HepG2 (cell line): ENCODE results near the gene TIMM13. TPM values are rescaled to one million over a fixed set of nuclear protein-coding genes. Genes with fewer than 3 reads are reported as not detected.

Experiments used
- FOXC1 ChIP-seq: sonication (generic); formaldehyde crosslinking; IDR thresholded peaks from 2 replicates; pipeline ENCODE4 v1.8.0; 2022; ENCODE audit warnings: mild to moderate bottlenecking, missing genetic modification reagents, borderline replicate concordance
- HCFC1 ChIP-seq: fragments of 150-350 bp; IDR thresholded peaks from 2 replicates; pipeline ENCODE4 v1.6.1; 2014; ENCODE audit warnings: low read depth, low read length
- ISL2 ChIP-seq: sonication (generic); formaldehyde crosslinking; IDR thresholded peaks from 2 replicates; pipeline ENCODE4 v1.5.0; 2020; ENCODE audit warnings: missing genetic modification reagents
- MED13 ChIP-seq: sonication (generic); formaldehyde crosslinking; IDR thresholded peaks from 2 replicates; pipeline ENCODE4 v1.5.0; 2020; ENCODE audit warnings: missing genetic modification reagents
- NONO ChIP-seq, 2 experiments: fragments of 450-650 bp in 1 of 2; sonication (generic) in 1 of 2; formaldehyde crosslinking in 1 of 2; IDR thresholded peaks in 1 of 2; conservative IDR thresholded peaks in 1 of 2; 2 replicates each; pipeline versions ENCODE4 v1.6.1 to v1.8.0; 2017 to 2022; ENCODE audit warnings: mild to moderate bottlenecking in 1 of 2, missing genetic modification reagents in 1 of 2, moderate library complexity in 1 of 2
- ZNF468 ChIP-seq: sonication (generic); formaldehyde crosslinking; IDR thresholded peaks from 2 replicates; pipeline ENCODE4 v1.8.0; 2022; ENCODE audit warnings: mild to moderate bottlenecking, moderate library complexity, missing genetic modification reagents
- ZNF644 ChIP-seq: IDR thresholded peaks from 2 replicates; pipeline ENCODE4 v1.6.1; 2016; ENCODE audit warnings: low read depth
- ZNF672 ChIP-seq: sonication (generic); formaldehyde crosslinking; IDR thresholded peaks from 2 replicates; pipeline ENCODE4 v1.8.1; 2022; ENCODE audit warnings: missing genetic modification reagents
- polyA plus RNA-seq, 8 experiments: library from polyadenylated mRNA; depleted of rRNA in 3 of 8; stranded (reverse) in 7 of 8; unstranded in 1 of 8; fragments of >200 nt; fragmentation: Illumina TruSeq in 4 of 8; extraction: Trizol in 4 of 8; gene quantifications; 2 replicates each; pipeline versions ENCODE4 v1.2.1 to v1.2.3, GENCODE V29; 2011 to 2016; ENCODE audit warnings: low read depth in 4 of 8, missing spikeins in 1 of 8, mixed read lengths in 1 of 8; ENCODE audit not compliant: insufficient read depth in 1 of 8
- total RNA-seq, 5 experiments: library from RNA; depleted of rRNA; stranded (reverse); fragments of >200 nt; fragmentation: Illumina TruSeq; extraction: Trizol; gene quantifications; 2 replicates each; pipeline ENCODE4 v1.2.3, GENCODE V29; 2016; ENCODE audit warnings: low read depth in 1 of 5
- TF ChIP-seq, protein P1 (sequence below): sonication (generic); formaldehyde crosslinking; IDR thresholded peaks from 2 replicates; pipeline ENCODE4 v1.4.0; 2020; ENCODE audit warnings: mild to moderate bottlenecking, missing genetic modification reagents, borderline replicate concordance
- TF ChIP-seq, protein P2 (sequence below): sonication (generic); formaldehyde crosslinking; IDR thresholded peaks from 2 replicates; pipeline ENCODE4 v1.4.0; 2020; ENCODE audit warnings: mild to moderate bottlenecking, missing genetic modification reagents
- TF ChIP-seq, protein P3 (sequence below): sonication (generic); formaldehyde crosslinking; IDR thresholded peaks from 2 replicates; pipeline ENCODE4 v1.5.1; 2020; ENCODE audit warnings: missing genetic modification reagents, mild to moderate bottlenecking, borderline replicate concordance
- TF ChIP-seq, protein P4 (sequence below): sonication (generic); formaldehyde crosslinking; conservative IDR thresholded peaks from 2 replicates; pipeline ENCODE4 v1.8.1; 2023; ENCODE audit warnings: missing genetic modification reagents
- TF ChIP-seq, protein P5 (sequence below): sonication (generic); formaldehyde crosslinking; conservative IDR thresholded peaks from 2 replicates; pipeline ENCODE4 v1.4.0; 2020; ENCODE audit warnings: mild to moderate bottlenecking, missing genetic modification reagents, moderate library complexity

Gene TIMM13
- total and polyA plus RNA-seq, 2 of the 13 experiments (the other 11 are each of a cell fraction or from before 2014, with no cell fraction given): 48.4 to 108 TPM

DNA sequence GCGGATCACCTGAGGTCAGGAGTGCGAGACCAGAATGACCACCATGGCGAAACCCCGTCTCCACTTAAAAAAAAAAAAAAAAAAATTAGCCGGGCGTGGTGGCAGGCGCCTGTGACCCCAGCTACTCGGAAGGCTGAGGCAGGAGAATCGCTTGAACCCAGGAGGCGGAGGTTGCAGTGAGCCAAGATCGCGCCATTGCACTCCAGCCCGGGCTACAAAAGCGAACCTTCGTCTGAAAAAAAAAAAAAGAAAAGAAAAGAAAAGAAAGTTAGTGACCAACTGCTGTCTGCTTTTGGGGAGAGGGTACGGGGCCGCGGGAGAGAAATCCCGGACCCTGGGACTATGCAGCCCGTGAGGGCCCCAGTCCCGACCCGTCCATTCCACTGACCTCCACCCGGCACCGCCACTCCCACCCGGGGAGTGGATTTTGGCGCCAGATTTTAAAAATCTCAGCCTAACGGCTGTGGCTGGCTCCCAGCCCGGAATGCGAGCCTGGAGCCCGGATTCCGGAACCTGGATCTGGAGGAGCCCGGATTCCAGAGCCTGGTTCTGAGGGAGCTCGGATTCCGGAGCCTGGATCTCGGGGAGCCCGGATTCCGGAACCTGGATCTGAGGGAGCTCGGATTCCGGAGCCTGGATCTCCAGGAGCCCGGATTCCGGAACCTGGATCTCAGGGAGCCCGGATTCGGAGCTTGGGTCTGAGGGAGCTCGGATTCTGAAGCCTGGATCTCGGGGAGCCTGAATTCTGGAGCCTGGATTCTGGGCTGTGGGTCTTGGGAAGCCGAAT, 35.4 kb upstream of the TIMM13 start (continued):
- TF ChIP-seq, protein P1, sequence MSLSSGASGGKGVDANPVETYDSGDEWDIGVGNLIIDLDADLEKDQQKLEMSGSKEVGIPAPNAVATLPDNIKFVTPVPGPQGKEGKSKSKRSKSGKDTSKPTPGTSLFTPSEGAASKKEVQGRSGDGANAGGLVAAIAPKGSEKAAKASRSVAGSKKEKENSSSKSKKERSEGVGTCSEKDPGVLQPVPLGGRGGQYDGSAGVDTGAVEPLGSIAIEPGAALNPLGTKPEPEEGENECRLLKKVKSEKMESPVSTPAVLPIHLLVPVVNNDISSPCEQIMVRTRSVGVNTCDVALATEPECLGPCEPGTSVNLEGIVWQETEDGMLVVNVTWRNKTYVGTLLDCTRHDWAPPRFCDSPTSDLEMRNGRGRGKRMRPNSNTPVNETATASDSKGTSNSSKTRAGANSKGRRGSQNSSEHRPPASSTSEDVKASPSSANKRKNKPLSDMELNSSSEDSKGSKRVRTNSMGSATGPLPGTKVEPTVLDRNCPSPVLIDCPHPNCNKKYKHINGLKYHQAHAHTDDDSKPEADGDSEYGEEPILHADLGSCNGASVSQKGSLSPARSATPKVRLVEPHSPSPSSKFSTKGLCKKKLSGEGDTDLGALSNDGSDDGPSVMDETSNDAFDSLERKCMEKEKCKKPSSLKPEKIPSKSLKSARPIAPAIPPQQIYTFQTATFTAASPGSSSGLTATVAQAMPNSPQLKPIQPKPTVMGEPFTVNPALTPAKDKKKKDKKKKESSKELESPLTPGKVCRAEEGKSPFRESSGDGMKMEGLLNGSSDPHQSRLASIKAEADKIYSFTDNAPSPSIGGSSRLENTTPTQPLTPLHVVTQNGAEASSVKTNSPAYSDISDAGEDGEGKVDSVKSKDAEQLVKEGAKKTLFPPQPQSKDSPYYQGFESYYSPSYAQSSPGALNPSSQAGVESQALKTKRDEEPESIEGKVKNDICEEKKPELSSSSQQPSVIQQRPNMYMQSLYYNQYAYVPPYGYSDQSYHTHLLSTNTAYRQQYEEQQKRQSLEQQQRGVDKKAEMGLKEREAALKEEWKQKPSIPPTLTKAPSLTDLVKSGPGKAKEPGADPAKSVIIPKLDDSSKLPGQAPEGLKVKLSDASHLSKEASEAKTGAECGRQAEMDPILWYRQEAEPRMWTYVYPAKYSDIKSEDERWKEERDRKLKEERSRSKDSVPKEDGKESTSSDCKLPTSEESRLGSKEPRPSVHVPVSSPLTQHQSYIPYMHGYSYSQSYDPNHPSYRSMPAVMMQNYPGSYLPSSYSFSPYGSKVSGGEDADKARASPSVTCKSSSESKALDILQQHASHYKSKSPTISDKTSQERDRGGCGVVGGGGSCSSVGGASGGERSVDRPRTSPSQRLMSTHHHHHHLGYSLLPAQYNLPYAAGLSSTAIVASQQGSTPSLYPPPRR (CRISPR knock-in tag): peak; percentile 64
- TF ChIP-seq, protein P2, sequence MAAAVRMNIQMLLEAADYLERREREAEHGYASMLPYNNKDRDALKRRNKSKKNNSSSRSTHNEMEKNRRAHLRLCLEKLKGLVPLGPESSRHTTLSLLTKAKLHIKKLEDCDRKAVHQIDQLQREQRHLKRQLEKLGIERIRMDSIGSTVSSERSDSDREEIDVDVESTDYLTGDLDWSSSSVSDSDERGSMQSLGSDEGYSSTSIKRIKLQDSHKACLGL (CRISPR knock-in tag): peak; percentile 69; the same call in 1 of the 2 replicates
- TF ChIP-seq, protein P3, sequence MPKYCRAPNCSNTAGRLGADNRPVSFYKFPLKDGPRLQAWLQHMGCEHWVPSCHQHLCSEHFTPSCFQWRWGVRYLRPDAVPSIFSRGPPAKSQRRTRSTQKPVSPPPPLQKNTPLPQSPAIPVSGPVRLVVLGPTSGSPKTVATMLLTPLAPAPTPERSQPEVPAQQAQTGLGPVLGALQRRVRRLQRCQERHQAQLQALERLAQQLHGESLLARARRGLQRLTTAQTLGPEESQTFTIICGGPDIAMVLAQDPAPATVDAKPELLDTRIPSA (CRISPR knock-in tag): 0 out of 2 replicates have a peak, but pooled peaks have one; percentile 42
- TF ChIP-seq FOXC1 (CRISPR knock-in tag) (peak; percentile 73; the same call in 1 of the 2 replicates), ZNF468 (CRISPR knock-in tag) (0 out of 2 replicates have a peak, but pooled peaks have one; percentile 75), HCFC1 (peak; percentile 41), ZNF672 (CRISPR knock-in tag) (no peak), MED13 (CRISPR knock-in tag) (peak; percentile 84), ZNF644 (CRISPR knock-in tag) (no peak), NONO (IDR thresholded peaks at IDR 0.05) (0 out of 2 replicates have a peak, but pooled peaks have one; percentile 68), NONO (CRISPR knock-in tag; conservative IDR thresholded peaks at IDR 0.05) (peak; percentile 87), ISL2 (CRISPR knock-in tag) (peak; percentile 75)
- TF ChIP-seq, protein P4, sequence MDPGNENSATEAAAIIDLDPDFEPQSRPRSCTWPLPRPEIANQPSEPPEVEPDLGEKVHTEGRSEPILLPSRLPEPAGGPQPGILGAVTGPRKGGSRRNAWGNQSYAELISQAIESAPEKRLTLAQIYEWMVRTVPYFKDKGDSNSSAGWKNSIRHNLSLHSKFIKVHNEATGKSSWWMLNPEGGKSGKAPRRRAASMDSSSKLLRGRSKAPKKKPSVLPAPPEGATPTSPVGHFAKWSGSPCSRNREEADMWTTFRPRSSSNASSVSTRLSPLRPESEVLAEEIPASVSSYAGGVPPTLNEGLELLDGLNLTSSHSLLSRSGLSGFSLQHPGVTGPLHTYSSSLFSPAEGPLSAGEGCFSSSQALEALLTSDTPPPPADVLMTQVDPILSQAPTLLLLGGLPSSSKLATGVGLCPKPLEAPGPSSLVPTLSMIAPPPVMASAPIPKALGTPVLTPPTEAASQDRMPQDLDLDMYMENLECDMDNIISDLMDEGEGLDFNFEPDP: no peak
- TF ChIP-seq, protein P5, sequence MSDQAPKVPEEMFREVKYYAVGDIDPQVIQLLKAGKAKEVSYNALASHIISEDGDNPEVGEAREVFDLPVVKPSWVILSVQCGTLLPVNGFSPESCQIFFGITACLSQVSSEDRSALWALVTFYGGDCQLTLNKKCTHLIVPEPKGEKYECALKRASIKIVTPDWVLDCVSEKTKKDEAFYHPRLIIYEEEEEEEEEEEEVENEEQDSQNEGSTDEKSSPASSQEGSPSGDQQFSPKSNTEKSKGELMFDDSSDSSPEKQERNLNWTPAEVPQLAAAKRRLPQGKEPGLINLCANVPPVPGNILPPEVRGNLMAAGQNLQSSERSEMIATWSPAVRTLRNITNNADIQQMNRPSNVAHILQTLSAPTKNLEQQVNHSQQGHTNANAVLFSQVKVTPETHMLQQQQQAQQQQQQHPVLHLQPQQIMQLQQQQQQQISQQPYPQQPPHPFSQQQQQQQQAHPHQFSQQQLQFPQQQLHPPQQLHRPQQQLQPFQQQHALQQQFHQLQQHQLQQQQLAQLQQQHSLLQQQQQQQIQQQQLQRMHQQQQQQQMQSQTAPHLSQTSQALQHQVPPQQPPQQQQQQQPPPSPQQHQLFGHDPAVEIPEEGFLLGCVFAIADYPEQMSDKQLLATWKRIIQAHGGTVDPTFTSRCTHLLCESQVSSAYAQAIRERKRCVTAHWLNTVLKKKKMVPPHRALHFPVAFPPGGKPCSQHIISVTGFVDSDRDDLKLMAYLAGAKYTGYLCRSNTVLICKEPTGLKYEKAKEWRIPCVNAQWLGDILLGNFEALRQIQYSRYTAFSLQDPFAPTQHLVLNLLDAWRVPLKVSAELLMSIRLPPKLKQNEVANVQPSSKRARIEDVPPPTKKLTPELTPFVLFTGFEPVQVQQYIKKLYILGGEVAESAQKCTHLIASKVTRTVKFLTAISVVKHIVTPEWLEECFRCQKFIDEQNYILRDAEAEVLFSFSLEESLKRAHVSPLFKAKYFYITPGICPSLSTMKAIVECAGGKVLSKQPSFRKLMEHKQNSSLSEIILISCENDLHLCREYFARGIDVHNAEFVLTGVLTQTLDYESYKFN (CRISPR knock-in tag): peak; percentile 76
